ENCODE results near the gene TMEM94.
A peak's percentile ranks its signal among the peaks of the same experiment; 100 is the strongest.

The TMEM94 gene

GRCh38 chr17:75524970-75525805, 68.8 kb downstream of the TMEM94 start, which contains the start of gene LLGL2 (continued):
- TF ChIP-seq INSM2 (tag by site-specific recombination; IDR thresholded peaks at IDR 0.05) (0 out of 2 replicates have a peak, but pooled peaks have one; percentile 45), ZSCAN18 (tag by site-specific recombination; IDR thresholded peaks at IDR 0.05) (no peak), ZNF785 (tag by site-specific recombination; IDR thresholded peaks at IDR 0.05) (no peak), ZNF530 (tag by site-specific recombination; IDR thresholded peaks at IDR 0.05; ENCODE audit: low read depth) (no peak), HOXA7 (CRISPR knock-in tag; IDR thresholded peaks at IDR 0.05; ENCODE audit: borderline replicate concordance) (no peak), ZNF585B (tag by site-specific recombination; IDR thresholded peaks at IDR 0.05) (no peak), ZNF449 (tag by site-specific recombination; IDR thresholded peaks at IDR 0.05) (peak; percentile 72; the same call in 1 of the 2 replicates), GLI2 (tag by site-specific recombination; IDR thresholded peaks at IDR 0.05; ENCODE audit: borderline replicate concordance, low read depth) (no peak), ZNF423 (tag by site-specific recombination; IDR thresholded peaks at IDR 0.05) (peak; percentile 78; the same call in 1 of the 2 replicates), ZNF391 (tag by site-specific recombination; IDR thresholded peaks at IDR 0.05; ENCODE audit: borderline replicate concordance, low read depth) (no peak), ZBTB10 (tag by site-specific recombination; IDR thresholded peaks at IDR 0.05) (peak; percentile 91), ZNF174 (tag by site-specific recombination; IDR thresholded peaks at IDR 0.05) (no peak), ZNF776 (tag by site-specific recombination; IDR thresholded peaks at IDR 0.05; ENCODE audit: borderline replicate concordance) (no peak)

DNA sequence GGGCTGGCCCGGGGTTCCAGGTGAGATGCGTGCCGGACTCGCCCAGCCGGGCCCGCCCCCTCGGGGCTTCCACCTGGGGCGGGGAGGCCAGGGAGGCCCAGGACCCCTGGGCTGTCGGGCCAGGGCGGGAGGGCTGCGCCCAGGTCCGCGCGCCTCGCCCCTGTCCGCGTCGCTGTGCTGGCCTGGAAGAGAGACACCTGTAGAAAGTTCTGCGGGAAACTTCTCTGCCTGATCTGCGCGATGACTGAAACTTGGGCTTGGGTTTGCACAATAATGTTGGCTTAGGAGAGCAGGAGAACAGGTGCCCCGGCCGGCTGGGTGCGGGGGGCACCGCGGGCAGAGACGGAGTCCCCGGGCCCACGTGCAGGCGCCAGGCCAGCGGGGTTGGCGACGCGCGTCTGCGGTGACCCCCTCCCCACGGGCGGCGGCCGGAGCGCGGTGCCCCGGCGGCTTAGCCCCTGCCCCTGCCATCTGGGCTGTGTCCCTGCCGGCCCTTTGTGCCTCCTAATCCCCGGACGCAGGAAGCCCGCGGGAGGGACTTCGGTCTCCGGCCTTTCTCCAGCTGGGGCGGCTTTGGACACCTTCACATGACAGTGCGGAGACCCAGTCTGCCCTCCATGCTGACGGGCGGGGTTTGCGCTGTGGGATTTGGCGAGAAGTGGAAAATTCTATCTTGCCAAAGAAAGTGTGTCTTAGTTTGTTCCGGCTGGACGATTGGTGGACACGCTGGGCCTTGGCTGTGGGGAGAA, 69.5 kb downstream of the TMEM94 start:
- Histone ChIP-seq H3K4me1 (ENCODE audit: control insufficient read depth, insufficient read depth, low read length) (peaks cover 5% of the 10 kb centered on the region), H3K36me3 (ENCODE audit: control insufficient read depth in 2 of 2, insufficient read depth in 1 of 2, low read length in 2 of 2) (peaks cover 0 to 32% of the 10 kb centered on the region in 2 experiments; a peak in 2 of 3 replicates), H3K4me3 (ENCODE audit: low read depth, low read length) (peak overlapping the region; percentile 55), H3K27ac (ENCODE audit: extremely low read depth, low read depth, low read length) (peak overlapping the region; percentile 60; the same call in 1 of the 2 replicates), H3K9me3 (ENCODE audit: control insufficient read depth, insufficient read depth, low read depth, low read length) (no peaks in the 10 kb centered on the region)
- ChIA-PET POLR2A (interaction anchor here (0.6 to 2.2 kb wide), 19 partner anchors 9 to 264 kb away, joined by 3 to 35 read pairs (median 5); partner anchors contain the start of genes GGA3, GRB2, MRPS7 and SLC25A19), CTCF (interaction anchor here (0.5 to 2.8 kb wide), 13 partner anchors 9 to 457 kb away, joined by 3 to 11 read pairs (median 4); partner anchors contain the start of gene TSEN54)
- peak; percentile 87 for TF ChIP-seq SCRT2 (tag by site-specific recombination; IDR thresholded peaks at IDR 0.05)
- no peak for TF ChIP-seq ZNF138 (tag by site-specific recombination; IDR thresholded peaks at IDR 0.05; ENCODE audit: borderline replicate concordance)
- TF ChIP-seq ZBTB26 (tag by site-specific recombination; optimal IDR thresholded peaks at IDR 0.05): no peak
- TF ChIP-seq ZFP37 (tag by site-specific recombination; IDR thresholded peaks at IDR 0.05): no peak
- TF ChIP-seq, protein P1, sequence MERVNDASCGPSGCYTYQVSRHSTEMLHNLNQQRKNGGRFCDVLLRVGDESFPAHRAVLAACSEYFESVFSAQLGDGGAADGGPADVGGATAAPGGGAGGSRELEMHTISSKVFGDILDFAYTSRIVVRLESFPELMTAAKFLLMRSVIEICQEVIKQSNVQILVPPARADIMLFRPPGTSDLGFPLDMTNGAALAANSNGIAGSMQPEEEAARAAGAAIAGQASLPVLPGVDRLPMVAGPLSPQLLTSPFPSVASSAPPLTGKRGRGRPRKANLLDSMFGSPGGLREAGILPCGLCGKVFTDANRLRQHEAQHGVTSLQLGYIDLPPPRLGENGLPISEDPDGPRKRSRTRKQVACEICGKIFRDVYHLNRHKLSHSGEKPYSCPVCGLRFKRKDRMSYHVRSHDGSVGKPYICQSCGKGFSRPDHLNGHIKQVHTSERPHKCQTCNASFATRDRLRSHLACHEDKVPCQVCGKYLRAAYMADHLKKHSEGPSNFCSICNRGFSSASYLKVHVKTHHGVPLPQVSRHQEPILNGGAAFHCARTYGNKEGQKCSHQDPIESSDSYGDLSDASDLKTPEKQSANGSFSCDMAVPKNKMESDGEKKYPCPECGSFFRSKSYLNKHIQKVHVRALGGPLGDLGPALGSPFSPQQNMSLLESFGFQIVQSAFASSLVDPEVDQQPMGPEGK (tag by site-specific recombination; IDR thresholded peaks at IDR 0.05): 0 out of 2 replicates have a peak, but pooled peaks have one; percentile 7
- no peak for TF ChIP-seq WT1 (tag by site-specific recombination; IDR thresholded peaks at IDR 0.05)
- TF ChIP-seq, protein P2, sequence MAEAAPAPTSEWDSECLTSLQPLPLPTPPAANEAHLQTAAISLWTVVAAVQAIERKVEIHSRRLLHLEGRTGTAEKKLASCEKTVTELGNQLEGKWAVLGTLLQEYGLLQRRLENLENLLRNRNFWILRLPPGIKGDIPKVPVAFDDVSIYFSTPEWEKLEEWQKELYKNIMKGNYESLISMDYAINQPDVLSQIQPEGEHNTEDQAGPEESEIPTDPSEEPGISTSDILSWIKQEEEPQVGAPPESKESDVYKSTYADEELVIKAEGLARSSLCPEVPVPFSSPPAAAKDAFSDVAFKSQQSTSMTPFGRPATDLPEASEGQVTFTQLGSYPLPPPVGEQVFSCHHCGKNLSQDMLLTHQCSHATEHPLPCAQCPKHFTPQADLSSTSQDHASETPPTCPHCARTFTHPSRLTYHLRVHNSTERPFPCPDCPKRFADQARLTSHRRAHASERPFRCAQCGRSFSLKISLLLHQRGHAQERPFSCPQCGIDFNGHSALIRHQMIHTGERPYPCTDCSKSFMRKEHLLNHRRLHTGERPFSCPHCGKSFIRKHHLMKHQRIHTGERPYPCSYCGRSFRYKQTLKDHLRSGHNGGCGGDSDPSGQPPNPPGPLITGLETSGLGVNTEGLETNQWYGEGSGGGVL (tag by site-specific recombination; IDR thresholded peaks at IDR 0.05): no peak
